AG04449 (cell line): ENCODE results near the gene CALML5.
"Not testable (repeated sequence)": the region's sequence is repeated elsewhere in the genome, so short reads cannot be mapped to it uniquely, and the experiment has no call there.

ENCODE experiments used
- CTCF ChIA-PET: fragments of 350-600 bp; formaldehyde crosslinking; extraction: SDS; loops from one replicate; lab custom pipeline; 2021; ENCODE audit warnings: antibody characterized with exemption; lab: Yijun Ruan, JAX
- POLR2A ChIA-PET: fragments of 400-600, 350-600 bp; formaldehyde crosslinking; extraction: SDS; loops from one replicate; lab custom pipeline; 2020; ENCODE audit warnings: antibody characterized with exemption, inconsistent platforms; lab: Yijun Ruan, JAX
- DNase-seq: peaks from one replicate; pipeline ENCODE4 v3.0.0-alpha.2; 2010; ENCODE audit warnings: low read depth, low spot score
- H3K4me3 ChIP-seq: 2 replicates; pipeline ENCODE4 v1.5.1; 2011; ENCODE audit warnings: low read depth, mild to moderate bottlenecking, control low read depth, low read length
- TF ChIP-seq, protein P1 (sequence below): IDR thresholded peaks from one replicate; pipeline ENCODE4 v1.5.1; 2011; ENCODE audit warnings: mild to moderate bottlenecking, moderate library complexity, low read length, control low read depth, inconsistent platforms; ENCODE audit not compliant: insufficient read depth; ENCODE audit errors: missing control alignments

Gene CALML5

DNA sequence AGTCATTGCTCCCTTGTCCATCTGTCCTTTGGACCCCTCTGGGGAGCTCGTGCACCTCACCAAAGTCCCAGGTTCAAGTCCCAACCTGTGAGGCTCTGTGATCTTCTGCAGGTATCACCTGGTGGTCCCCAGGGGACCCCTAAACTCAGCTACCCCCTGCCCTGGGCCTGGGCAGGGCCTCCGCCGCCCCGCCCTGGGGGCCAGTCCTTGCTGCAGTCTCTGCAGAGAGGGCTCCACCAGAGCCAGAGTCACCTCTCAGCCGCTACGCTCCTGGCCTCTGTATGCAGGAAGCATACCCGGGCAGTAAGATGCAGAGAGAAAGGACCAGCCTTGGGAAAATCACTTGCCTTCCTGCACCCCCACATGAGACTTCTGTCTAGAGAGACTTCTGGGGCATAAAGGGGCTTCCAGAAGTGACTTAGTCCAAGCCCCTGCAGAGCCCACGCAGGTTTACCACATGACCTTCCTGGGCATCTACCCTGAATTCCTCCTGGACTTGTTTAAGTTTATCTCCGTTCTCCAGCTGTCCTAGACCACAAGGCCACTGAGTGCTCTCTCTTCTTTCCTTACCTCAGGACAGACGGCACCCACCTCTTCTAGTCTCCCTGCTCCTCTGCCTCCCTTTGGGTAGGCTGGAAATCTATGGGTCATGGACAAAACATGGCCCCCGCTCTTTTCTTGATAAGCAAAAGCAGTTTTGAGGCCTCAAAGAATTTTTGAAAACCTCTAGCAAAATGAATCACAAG is 21.2 kb downstream of the CALML5 start:
- no peak overlapping the region for H3K4me3 ChIP-seq
- CTCF ChIA-PET, result interaction anchor here (1.0 to 1.2 kb wide), 2 partner anchors 12 to 36 kb away, joined by 3 read pairs; no protein-coding TSS in a partner anchor
- DNase-seq, result no peak
- TF ChIP-seq, protein P1, sequence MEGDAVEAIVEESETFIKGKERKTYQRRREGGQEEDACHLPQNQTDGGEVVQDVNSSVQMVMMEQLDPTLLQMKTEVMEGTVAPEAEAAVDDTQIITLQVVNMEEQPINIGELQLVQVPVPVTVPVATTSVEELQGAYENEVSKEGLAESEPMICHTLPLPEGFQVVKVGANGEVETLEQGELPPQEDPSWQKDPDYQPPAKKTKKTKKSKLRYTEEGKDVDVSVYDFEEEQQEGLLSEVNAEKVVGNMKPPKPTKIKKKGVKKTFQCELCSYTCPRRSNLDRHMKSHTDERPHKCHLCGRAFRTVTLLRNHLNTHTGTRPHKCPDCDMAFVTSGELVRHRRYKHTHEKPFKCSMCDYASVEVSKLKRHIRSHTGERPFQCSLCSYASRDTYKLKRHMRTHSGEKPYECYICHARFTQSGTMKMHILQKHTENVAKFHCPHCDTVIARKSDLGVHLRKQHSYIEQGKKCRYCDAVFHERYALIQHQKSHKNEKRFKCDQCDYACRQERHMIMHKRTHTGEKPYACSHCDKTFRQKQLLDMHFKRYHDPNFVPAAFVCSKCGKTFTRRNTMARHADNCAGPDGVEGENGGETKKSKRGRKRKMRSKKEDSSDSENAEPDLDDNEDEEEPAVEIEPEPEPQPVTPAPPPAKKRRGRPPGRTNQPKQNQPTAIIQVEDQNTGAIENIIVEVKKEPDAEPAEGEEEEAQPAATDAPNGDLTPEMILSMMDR, result no peak
- POLR2A ChIA-PET, result no interaction called here

DNA sequence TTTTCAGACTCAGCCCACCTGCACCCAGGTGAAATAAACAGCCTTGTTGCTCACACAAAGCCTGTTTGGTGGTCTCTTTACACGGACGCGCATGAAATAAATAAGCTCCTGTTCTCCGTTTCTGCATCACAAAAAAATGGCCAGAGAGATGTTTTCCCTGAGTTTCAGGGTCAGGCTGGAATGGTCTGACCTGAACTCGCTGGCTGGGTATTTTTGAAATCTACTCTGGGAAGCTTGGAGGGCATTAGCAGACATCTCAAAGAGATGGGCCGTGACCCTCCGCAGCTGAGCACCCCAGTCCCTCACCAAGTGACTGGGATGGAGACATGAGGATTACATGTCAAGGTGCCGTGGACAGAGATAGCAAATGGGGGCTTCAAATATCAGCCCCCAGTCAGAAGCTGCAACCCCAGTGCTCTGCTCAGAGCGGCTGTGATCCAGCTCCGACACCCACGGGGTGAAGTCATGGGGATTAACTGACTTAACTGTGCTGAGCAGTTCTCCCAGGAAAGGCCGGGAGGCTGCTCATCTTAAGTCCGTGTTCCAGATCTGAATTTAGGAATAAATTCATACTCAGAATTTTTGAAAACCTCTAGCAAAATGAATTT is 22.3 kb downstream of the CALML5 start:
- DNase-seq, result no peak
- H3K4me3 ChIP-seq, result no peak overlapping the region
- TF ChIP-seq, protein P1, result no peak
- ChIA-PET POLR2A (no interaction called here), CTCF (interaction anchor here (1.2 kb wide), 1 partner anchor 29 kb away, joined by 3 read pairs; no protein-coding TSS in a partner anchor)

DNA sequence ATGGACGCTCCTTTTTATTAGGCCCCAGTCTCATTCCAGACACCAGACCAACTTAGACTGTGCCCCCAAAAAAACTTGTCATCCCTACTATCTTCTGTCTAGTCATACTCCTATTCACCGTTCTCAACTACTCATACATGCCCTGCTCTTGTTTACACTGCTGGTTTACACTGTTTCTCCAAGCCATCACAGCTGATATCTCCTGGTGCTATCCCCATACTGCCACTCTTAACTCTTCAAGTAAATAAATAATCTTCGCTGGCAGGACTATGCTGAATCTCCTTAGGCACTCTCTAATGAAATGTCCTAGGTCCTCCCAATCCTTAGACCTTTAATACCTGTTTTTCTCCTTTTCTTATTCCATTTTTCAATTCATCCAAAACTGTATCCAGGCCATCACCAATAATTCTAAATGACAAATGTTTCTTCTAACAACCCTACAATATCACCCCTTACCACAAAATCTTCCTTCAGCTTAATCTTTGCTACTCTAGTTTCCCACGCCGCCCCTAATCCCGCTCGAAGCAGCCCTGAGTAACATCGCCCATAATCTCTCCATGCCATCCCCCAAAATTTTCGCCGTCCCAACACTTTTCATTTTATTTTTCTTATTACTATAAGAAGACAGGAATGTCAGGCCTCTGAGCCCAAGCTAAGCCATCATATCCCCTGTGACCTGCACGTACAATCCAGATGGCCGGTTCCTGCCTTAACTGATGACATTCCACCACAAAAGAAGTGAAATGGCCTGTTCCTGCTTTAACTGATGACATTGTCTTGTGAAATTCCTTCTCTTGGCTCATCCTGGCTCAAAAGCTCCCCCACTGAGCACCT is 23.2 kb downstream of the CALML5 start:
- H3K4me3 ChIP-seq, POLR2A ChIA-PET, DNase-seq: not testable (repeated sequence)
- CTCF ChIA-PET, result interaction anchor here (1.2 kb wide), 1 partner anchor 28 kb away, joined by 3 read pairs; no protein-coding TSS in a partner anchor

DNA sequence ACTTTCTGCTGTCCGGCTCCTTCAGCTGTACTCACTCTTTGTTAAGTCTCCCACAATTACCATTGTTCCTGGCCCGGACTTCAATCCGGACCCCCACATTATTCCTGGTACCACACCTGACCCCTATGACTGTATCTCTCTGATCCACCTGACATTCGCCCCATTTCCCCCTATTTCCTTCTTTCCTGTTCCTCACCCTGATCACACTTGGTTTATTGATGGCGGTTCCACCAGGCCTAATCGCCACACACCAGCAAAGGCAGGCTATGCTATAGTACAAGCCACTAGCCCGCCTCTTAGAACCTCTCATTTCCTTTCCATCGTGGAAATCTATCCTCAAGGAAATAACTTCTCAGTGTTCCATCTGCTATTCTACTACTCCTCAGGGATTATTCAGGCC is 24.3 kb downstream of the CALML5 start:
- CTCF ChIA-PET, DNase-seq, POLR2A ChIA-PET, H3K4me3 ChIP-seq: not testable (repeated sequence)

DNA sequence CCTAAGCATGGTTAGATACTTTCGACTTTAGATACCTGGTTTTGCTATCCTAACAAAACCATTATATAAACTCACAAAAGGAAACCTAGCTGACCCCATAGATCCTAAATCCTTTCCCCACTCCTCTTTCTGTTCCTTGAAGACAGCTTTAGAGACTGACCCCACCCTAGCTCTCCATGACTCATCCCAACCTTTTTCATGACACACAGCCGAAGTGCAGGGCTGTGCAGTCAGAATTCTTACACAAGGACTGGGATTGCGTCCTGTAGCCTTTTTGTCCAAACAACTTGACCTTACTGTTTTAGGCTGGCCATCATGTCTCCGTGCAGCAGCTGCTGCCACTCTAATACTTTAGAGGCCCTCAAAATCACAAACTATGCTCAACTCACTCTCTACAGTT is 24.7 kb downstream of the CALML5 start:
- POLR2A ChIA-PET, CTCF ChIA-PET, H3K4me3 ChIP-seq, DNase-seq: not testable (repeated sequence)

DNA sequence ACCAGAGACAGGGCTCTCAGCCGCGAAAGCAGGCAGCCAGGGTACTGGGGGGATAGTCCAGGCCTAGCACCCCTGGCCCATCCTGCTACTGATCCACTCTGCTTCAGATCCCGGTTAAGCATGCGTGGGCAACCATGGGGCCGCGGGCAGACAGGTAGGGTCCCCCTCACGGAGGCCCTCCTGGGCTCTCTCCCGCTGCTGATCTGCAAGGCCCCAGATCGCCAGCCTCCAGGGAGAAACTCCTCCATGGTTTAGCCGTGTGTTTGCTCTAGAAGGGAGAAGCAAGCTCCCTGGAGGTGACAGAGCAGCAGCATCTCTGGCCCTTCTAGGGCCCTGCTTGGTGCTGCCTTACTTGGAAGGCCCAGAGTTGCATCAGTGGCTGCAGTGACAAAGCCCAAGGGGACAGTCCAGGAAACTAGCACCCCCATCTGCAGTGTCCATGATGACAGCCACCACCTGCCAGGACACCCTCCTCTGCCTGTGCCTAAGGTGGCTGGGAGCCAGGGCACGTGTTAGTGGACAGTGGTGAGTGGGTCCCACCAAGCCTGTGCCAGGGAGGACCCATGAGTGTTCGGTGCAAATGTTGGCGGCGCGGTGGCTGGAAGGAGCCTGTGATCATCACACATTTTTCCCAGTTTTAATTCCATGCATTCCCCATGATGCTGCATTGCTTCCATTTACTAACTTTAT is 29.2 kb downstream of the CALML5 start:
- no peak overlapping the region for H3K4me3 ChIP-seq
- ChIA-PET POLR2A (no interaction called here), CTCF (no interaction called here)
- TF ChIP-seq, protein P1, result no peak
- no peak for DNase-seq

DNA sequence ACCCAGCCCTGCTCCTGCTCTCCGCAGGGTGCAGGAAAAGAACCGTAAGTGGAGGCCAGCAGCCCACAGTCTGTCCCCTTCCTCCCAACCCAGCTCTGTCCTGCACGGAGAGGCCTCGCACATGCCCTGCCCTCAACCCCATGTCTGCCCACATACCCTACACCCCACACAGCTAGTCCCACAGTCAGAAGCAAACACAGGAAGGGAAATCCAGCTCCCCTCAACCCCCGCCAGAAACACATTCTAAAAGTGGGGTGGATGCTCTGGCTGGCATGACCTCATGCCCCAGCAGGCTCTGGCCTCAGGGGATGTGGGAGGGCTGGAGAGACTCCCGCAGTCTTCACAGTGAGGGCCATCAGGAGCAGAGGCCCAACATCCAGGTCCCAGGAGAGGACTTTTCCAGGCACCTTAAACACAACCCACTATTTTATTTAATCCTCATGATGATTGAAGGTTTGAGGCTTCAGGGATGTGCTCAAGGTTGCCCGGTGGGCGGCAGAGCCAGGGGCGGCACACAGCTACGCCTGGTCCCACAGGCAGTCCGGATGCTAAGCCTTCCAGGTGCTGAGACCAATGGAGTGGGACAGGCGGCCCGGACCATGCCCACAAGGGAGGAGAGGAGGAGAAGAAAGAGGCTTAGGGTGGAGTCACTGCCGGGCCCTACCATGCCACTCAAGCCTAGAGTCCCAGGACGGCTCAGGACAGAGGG is 29.9 kb downstream of the CALML5 start:
- CTCF ChIA-PET, result interaction anchor here (1.1 kb wide), 1 partner anchor 36 kb away, joined by 3 read pairs; no protein-coding TSS in a partner anchor
- POLR2A ChIA-PET, result no interaction called here

More for the DNA sequence above, 29.9 kb downstream of the CALML5 start:
- DNase-seq, result no peak
- TF ChIP-seq, protein P1, result no peak
- no peak overlapping the region for H3K4me3 ChIP-seq
